CD4-positive, alpha-beta T cell (primary cell): Measurements from ENCODE around the gene POP4. TPM values are rescaled to one million over a fixed set of nuclear protein-coding genes. Genes with fewer than 3 reads are reported as not detected.

ENCODE experiments used
- ATAC-seq: fragments of 200-7000 bp; cut with Tn5 transposase; one replicate; pipeline ENCODE4 v1.10.0; 2022; ENCODE audit warnings: mild to moderate bottlenecking; ENCODE audit not compliant: poor library complexity
- CTCF ChIA-PET: fragments of 350-600 bp; sonication (Branson Sonifier 250); formaldehyde crosslinking; loops from one replicate; lab custom pipeline; 2021; ENCODE audit warnings: antibody characterized with exemption, inconsistent platforms; lab: Charles Lee
- POLR2A ChIA-PET: fragments of 350-600 bp; sonication (Branson Sonifier 250); formaldehyde crosslinking; loops from one replicate; lab custom pipeline; 2021; ENCODE audit warnings: antibody characterized with exemption, inconsistent platforms; lab: Charles Lee
- DNase-seq, 14 experiments: peaks; one replicate each; pipeline ENCODE4 v3.0.0-alpha.2; 2013 to 2020; ENCODE audit warnings: mixed read lengths in 2 of 14
- H3K27ac ChIP-seq, 2 donors: one replicate each; pipeline versions ENCODE4 v1.5.1 to v1.7.0; 2013; ENCODE audit warnings: low read length in 2 of 2, low read depth in 1 of 2, mild to moderate bottlenecking in 1 of 2
- H3K27me3 ChIP-seq, 2 experiments: 1 replicate in 1 of 2; 2 replicates in 1 of 2; pipeline versions ENCODE4 v1.6.1 to v1.7.0; 2013; ENCODE audit warnings: low read length in 2 of 2, control low read depth in 1 of 2, mild to moderate bottlenecking in 1 of 2, moderate library complexity in 1 of 2; ENCODE audit not compliant: insufficient read depth in 2 of 2, control insufficient read depth in 1 of 2
- H3K36me3 ChIP-seq: one replicate; pipeline ENCODE4 v1.6.1; 2013; ENCODE audit warnings: low read length, control low read depth; ENCODE audit not compliant: insufficient read depth
- H3K4me1 ChIP-seq: one replicate; pipeline ENCODE4 v1.6.1; 2013; ENCODE audit warnings: low read length, control low read depth; ENCODE audit not compliant: insufficient read depth
- H3K4me3 ChIP-seq: one replicate; pipeline ENCODE4 v1.5.1; 2013; ENCODE audit warnings: mild to moderate bottlenecking, low read length, moderate library complexity
- H3K9me3 ChIP-seq, 2 experiments: 1 replicate in 1 of 2; 2 replicates in 1 of 2; pipeline versions ENCODE4 v1.6.1 to v1.7.0; 2013; ENCODE audit warnings: low read length in 2 of 2, mild to moderate bottlenecking in 2 of 2, control low read depth in 1 of 2, moderate library complexity in 1 of 2; ENCODE audit not compliant: control insufficient read depth in 1 of 2, insufficient read depth in 1 of 2
- H3K27ac Mint-ChIP-seq: one replicate; pipeline ENCODE4 v1.8.0; 2020; ENCODE audit warnings: mixed read lengths
- H3K27me3 Mint-ChIP-seq: one replicate; pipeline ENCODE4 v1.8.0; 2021; ENCODE audit warnings: mixed read lengths
- H3K36me3 Mint-ChIP-seq: one replicate; pipeline ENCODE4 v1.8.0; 2021; ENCODE audit warnings: low read depth, mixed read lengths
- H3K4me1 Mint-ChIP-seq: one replicate; pipeline ENCODE4 v1.8.0; 2021; ENCODE audit warnings: low read depth, mixed read lengths
- H3K4me3 Mint-ChIP-seq: one replicate; pipeline ENCODE4 v1.8.0; 2020; ENCODE audit warnings: mild to moderate bottlenecking, mixed read lengths
- H3K9me3 Mint-ChIP-seq: one replicate; pipeline ENCODE4 v1.8.0; 2020; ENCODE audit warnings: mixed read lengths
- CTCF ChIP-seq: fragments of 200-600 bp; IDR thresholded peaks from one replicate; pipeline ENCODE4 v1.8.0; 2022; ENCODE audit warnings: antibody characterized with exemption, mild to moderate bottlenecking
- intact Hi-C, 2 experiments: fragments of 100-400 bp; cut with DNase I in 1 of 2; cut with micrococcal nuclease in 1 of 2; formaldehyde crosslinking; loops; one replicate each; pipeline versions ENCODE4 v1.15.1 to v1.9.0; 2023 to 2025; cut with DNase I, micrococcal nuclease
- total RNA-seq, 174 experiments: library from RNA in 2 of 174; stranded (reverse) in 2 of 174; gene quantifications; one replicate each; pipeline ENCODE4 v1.2.3 and lab custom pipeline; 2021 to 2026

Gene POP4
- total RNA-seq, 2 experiments from 2014 or later, result 40.5 to 42.0 TPM

- no peak overlapping the region for H3K4me3 ChIP-seq
- DNase-seq (no peak), ATAC-seq (no peak)
- H3K27ac ChIP-seq, result no peak overlapping the region
- CTCF ChIA-PET, result no interaction called here
- POLR2A ChIA-PET, result no interaction called here
- Mint-ChIP-seq H3K4me3 (no peak overlapping the region), H3K9me3 (no peaks in the 10 kb centered on the region), H3K36me3 (no peaks in the 10 kb centered on the region), H3K27ac (no peak overlapping the region), H3K27me3 (peaks cover 25% of the 10 kb centered on the region), H3K4me1 (no peaks in the 10 kb centered on the region)
- no peak for TF ChIP-seq CTCF
- intact Hi-C loops, result no loop called here
- no peaks in the 10 kb centered on the region for H3K36me3 ChIP-seq
- peaks cover 5 to 12% of the 10 kb centered on the region in 2 experiments for H3K27me3 ChIP-seq
- no peaks in the 10 kb centered on the region for H3K4me1 ChIP-seq
- H3K9me3 ChIP-seq, result peaks cover 7 to 21% of the 10 kb centered on the region in 2 experiments
Observed at GRCh38 chr19:29563486-29564101, 42.5 kb upstream of the POP4 start.

GRCh38 chr19:29564574-29565005, 41.5 kb upstream of the POP4 start:
- no peak overlapping the region for H3K4me3 Mint-ChIP-seq
- DNase-seq, result no peak
- no peaks in the 10 kb centered on the region for H3K9me3 Mint-ChIP-seq
- Histone ChIP-seq H3K4me3 (no peak overlapping the region), H3K36me3 (no peaks in the 10 kb centered on the region), H3K27ac (no peak overlapping the region), H3K27me3 (peaks cover 5 to 12% of the 10 kb centered on the region in 2 experiments), H3K9me3 (peaks cover 6 to 21% of the 10 kb centered on the region in 2 experiments), H3K4me1 (no peaks in the 10 kb centered on the region)
- ATAC-seq, result no peak
- peaks cover 32% of the 10 kb centered on the region for H3K27me3 Mint-ChIP-seq
- intact Hi-C loops, result no loop called here
- ChIA-PET CTCF (interaction anchor here (1.6 kb wide), 1 partner anchor 9 kb away, joined by 4 read pairs; no protein-coding TSS in a partner anchor), POLR2A (no interaction called here)
- H3K4me1 Mint-ChIP-seq, result no peaks in the 10 kb centered on the region
- no peaks in the 10 kb centered on the region for H3K36me3 Mint-ChIP-seq
- no peak for TF ChIP-seq CTCF
- H3K27ac Mint-ChIP-seq, result no peak overlapping the region

DNA sequence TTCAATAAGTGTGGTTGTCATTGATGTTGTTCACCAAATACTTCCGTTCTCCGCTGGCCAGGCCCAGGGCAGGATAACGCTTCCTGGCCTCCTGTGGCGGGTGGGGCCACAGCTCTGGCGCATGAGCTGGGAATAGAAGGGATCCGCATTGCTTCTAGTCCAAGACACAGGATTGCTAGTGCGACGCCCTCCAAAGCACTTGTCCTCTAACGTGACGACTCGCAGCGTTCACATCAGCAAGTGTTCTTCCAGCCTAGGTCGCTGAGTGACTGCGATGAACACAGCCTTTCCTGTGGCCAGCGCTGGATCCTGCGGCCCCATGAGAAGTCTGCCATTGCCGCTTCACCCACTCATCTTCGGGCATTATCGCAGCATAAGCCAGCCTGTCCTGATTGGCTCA, 40.9 kb upstream of the POP4 start:
- no peak overlapping the region for H3K27ac Mint-ChIP-seq
- ATAC-seq (no peak), DNase-seq (no peak)
- Histone ChIP-seq H3K27ac (no peak overlapping the region), H3K4me3 (no peak overlapping the region), H3K36me3 (no peaks in the 10 kb centered on the region), H3K9me3 (peaks cover under 1 to 16% of the 10 kb centered on the region in 2 experiments), H3K4me1 (no peaks in the 10 kb centered on the region), H3K27me3 (peaks cover 5 to 12% of the 10 kb centered on the region in 2 experiments)
- intact Hi-C loops, result no loop called here
- no peaks in the 10 kb centered on the region for H3K4me1 Mint-ChIP-seq
- H3K27me3 Mint-ChIP-seq, result peaks cover 33% of the 10 kb centered on the region
- POLR2A ChIA-PET, result no interaction called here
- CTCF ChIA-PET, result interaction anchor here (1.6 kb wide), 1 partner anchor 10 kb away, joined by 4 read pairs; no protein-coding TSS in a partner anchor
- no peaks in the 10 kb centered on the region for H3K36me3 Mint-ChIP-seq
- no peak overlapping the region for H3K4me3 Mint-ChIP-seq
- TF ChIP-seq CTCF, result no peak
- no peaks in the 10 kb centered on the region for H3K9me3 Mint-ChIP-seq
